Measurements from ENCODE around the gene ACP4.
"Not testable (repeated sequence)": the region's sequence is repeated elsewhere in the genome, so short reads cannot be mapped to it uniquely, and the experiment has no call there.

ACP4 gene

DNA sequence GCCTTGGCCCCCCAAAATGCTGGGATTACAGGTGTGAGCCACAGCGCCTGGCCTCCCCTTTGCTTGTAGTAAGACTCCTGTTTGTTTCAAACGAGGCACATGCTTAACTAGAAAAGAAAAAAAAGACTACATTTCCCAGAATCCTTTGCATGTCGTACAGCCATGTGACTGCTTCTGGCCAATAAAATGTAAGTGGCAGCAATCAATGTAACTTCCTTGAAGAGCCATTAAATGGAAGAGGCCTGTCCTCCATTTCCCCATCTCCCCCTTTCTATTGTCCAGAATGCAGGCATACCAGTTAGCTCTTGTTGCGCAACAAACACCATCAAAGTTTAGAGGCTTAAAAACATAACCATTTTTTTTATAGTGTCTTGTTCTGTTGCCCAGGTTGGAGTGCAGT is 30.3 kb upstream of the ACP4 start:
- no peaks in the 10 kb centered on the region for H3F3A ChIP-seq (ENCODE audit: insufficient read depth, low read length)
- no peak overlapping the region for H3K4me2 ChIP-seq (ENCODE audit: low read length)
- no peaks in the 10 kb centered on the region for H3K4me1 ChIP-seq (ENCODE audit: insufficient read depth, low read length, severe bottlenecking)
- no peaks in the 10 kb centered on the region for H4K20me1 ChIP-seq (ENCODE audit: insufficient read depth, low read length)
- no peaks in the 10 kb centered on the region for H3K9me2 ChIP-seq (ENCODE audit: low read depth, low read length)
- TF ChIP-seq, protein P1, sequence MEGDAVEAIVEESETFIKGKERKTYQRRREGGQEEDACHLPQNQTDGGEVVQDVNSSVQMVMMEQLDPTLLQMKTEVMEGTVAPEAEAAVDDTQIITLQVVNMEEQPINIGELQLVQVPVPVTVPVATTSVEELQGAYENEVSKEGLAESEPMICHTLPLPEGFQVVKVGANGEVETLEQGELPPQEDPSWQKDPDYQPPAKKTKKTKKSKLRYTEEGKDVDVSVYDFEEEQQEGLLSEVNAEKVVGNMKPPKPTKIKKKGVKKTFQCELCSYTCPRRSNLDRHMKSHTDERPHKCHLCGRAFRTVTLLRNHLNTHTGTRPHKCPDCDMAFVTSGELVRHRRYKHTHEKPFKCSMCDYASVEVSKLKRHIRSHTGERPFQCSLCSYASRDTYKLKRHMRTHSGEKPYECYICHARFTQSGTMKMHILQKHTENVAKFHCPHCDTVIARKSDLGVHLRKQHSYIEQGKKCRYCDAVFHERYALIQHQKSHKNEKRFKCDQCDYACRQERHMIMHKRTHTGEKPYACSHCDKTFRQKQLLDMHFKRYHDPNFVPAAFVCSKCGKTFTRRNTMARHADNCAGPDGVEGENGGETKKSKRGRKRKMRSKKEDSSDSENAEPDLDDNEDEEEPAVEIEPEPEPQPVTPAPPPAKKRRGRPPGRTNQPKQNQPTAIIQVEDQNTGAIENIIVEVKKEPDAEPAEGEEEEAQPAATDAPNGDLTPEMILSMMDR (IDR thresholded peaks at IDR 0.05; ENCODE audit: low read length): no peak
- TF ChIP-seq EZH2 (IDR thresholded peaks at IDR 0.05; ENCODE audit: borderline replicate concordance, low read length): no peak
- H3K27me3 ChIP-seq (ENCODE audit: insufficient read depth, low read length): no peaks in the 10 kb centered on the region
- no peak overlapping the region for H3K4me3 ChIP-seq (ENCODE audit: low read depth, low read length, poor library complexity, severe bottlenecking)
- no peaks in the 10 kb centered on the region for H3K79me2 ChIP-seq (ENCODE audit: insufficient read depth, low read length)
- H3K9me3 ChIP-seq (ENCODE audit: low read length): no peaks in the 10 kb centered on the region
- H3K9ac ChIP-seq (ENCODE audit: low read length): no peak overlapping the region
- no peak overlapping the region for H3K27ac ChIP-seq (ENCODE audit: low read depth, low read length, poor library complexity, severe bottlenecking)
- no peaks in the 10 kb centered on the region for H3K36me3 ChIP-seq (ENCODE audit: insufficient read depth, low read length)
- no peak overlapping the region for H2AFZ ChIP-seq (ENCODE audit: low read length)

DNA sequence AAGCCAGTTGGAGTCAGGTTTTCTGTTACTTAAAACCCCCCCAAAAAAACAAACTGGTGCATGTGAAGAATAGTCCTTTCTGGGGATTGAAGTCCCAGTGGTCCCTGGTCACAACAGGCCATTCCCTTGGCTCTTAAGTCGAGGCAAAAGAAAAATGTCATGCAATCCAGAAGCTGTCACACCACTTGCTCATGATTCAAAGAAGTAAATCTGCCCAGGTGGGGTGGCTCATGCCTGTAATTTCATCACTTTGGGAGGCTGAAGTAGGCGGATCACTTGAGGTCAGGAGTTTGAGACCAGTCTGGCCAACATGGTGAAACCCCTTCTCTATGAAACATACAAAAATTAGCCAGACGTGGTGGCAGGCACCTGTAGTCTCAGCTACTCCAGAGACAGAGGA is 28.7 kb upstream of the ACP4 start:
- H3K4me3 ChIP-seq (ENCODE audit: low read depth, low read length, poor library complexity, severe bottlenecking); H3K36me3 ChIP-seq (ENCODE audit: insufficient read depth, low read length); H3K27me3 ChIP-seq (ENCODE audit: insufficient read depth, low read length); H4K20me1 ChIP-seq (ENCODE audit: insufficient read depth, low read length); H3K9me2 ChIP-seq (ENCODE audit: low read depth, low read length); H3K27ac ChIP-seq (ENCODE audit: low read depth, low read length, poor library complexity, severe bottlenecking); H3K9me3 ChIP-seq (ENCODE audit: low read length); H2AFZ ChIP-seq (ENCODE audit: low read length); H3K9ac ChIP-seq (ENCODE audit: low read length); H3K4me2 ChIP-seq (ENCODE audit: low read length); H3K79me2 ChIP-seq (ENCODE audit: insufficient read depth, low read length); H3F3A ChIP-seq (ENCODE audit: insufficient read depth, low read length); H3K4me1 ChIP-seq (ENCODE audit: insufficient read depth, low read length, severe bottlenecking): not testable (repeated sequence)

DNA sequence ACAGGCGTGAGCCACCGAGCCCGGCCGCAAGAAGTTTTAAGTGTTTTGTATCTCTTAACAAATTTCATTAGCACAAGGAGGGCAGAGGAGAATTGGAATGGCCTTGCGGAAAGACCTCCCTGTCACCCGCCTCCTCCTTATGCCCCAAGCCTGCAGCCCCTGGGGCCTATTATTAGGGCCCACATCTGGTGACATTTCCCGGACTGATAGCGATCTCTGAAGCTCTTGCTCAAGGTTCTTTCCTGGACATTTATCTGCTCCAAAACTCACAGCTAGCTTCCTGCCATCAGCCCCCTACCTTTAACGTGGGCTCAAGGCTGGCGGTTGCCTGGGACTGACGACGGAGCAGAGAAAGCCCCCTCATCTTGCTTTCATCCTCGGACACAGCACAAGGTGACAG is 26.7 kb upstream of the ACP4 start:
- not testable (repeated sequence) for H3K27me3 ChIP-seq (ENCODE audit: insufficient read depth, low read length); H3K4me2 ChIP-seq (ENCODE audit: low read length); H3K9me3 ChIP-seq (ENCODE audit: low read length); H3K36me3 ChIP-seq (ENCODE audit: insufficient read depth, low read length); H3F3A ChIP-seq (ENCODE audit: insufficient read depth, low read length); H4K20me1 ChIP-seq (ENCODE audit: insufficient read depth, low read length); H3K9me2 ChIP-seq (ENCODE audit: low read depth, low read length); H3K4me3 ChIP-seq (ENCODE audit: low read depth, low read length, poor library complexity, severe bottlenecking); H3K27ac ChIP-seq (ENCODE audit: low read depth, low read length, poor library complexity, severe bottlenecking); H3K4me1 ChIP-seq (ENCODE audit: insufficient read depth, low read length, severe bottlenecking); H3K79me2 ChIP-seq (ENCODE audit: insufficient read depth, low read length); H3K9ac ChIP-seq (ENCODE audit: low read length); H2AFZ ChIP-seq (ENCODE audit: low read length)

DNA sequence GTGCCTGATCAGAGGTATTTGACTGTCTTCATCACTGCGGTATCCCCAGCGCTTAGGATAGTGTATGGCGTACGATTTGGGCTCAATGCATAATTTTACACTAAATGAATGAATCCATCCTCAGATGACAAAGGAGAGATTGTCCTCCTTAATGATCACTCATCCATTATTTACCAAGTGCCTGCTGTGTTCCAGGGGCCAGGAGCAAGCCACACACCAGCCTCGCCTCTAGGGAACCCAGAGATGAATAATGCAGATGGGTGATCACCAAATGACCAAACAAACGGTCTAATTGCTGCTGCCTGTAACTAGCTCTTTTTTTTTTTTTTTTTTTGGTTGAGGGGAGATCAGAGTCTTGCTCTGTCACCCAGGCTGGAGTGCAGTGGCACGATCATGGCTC is 25.8 kb upstream of the ACP4 start:
- Histone ChIP-seq H3F3A (ENCODE audit: insufficient read depth, low read length) (no peaks in the 10 kb centered on the region), H3K9me3 (ENCODE audit: low read length) (no peaks in the 10 kb centered on the region), H3K27me3 (ENCODE audit: insufficient read depth, low read length) (no peaks in the 10 kb centered on the region), H3K27ac (ENCODE audit: low read depth, low read length, poor library complexity, severe bottlenecking) (no peak overlapping the region), H3K4me3 (ENCODE audit: low read depth, low read length, poor library complexity, severe bottlenecking) (no peak overlapping the region), H3K9me2 (ENCODE audit: low read depth, low read length) (no peaks in the 10 kb centered on the region), H3K36me3 (ENCODE audit: insufficient read depth, low read length) (no peaks in the 10 kb centered on the region), H3K79me2 (ENCODE audit: insufficient read depth, low read length) (no peaks in the 10 kb centered on the region), H3K9ac (ENCODE audit: low read length) (no peak overlapping the region), H2AFZ (ENCODE audit: low read length) (no peak overlapping the region), H3K4me2 (ENCODE audit: low read length) (no peak overlapping the region), H4K20me1 (ENCODE audit: insufficient read depth, low read length) (no peaks in the 10 kb centered on the region), H3K4me1 (ENCODE audit: insufficient read depth, low read length, severe bottlenecking) (no peaks in the 10 kb centered on the region)
- TF ChIP-seq, protein P1 (IDR thresholded peaks at IDR 0.05; ENCODE audit: low read length): no peak
- TF ChIP-seq EZH2 (IDR thresholded peaks at IDR 0.05; ENCODE audit: borderline replicate concordance, low read length): no peak

DNA sequence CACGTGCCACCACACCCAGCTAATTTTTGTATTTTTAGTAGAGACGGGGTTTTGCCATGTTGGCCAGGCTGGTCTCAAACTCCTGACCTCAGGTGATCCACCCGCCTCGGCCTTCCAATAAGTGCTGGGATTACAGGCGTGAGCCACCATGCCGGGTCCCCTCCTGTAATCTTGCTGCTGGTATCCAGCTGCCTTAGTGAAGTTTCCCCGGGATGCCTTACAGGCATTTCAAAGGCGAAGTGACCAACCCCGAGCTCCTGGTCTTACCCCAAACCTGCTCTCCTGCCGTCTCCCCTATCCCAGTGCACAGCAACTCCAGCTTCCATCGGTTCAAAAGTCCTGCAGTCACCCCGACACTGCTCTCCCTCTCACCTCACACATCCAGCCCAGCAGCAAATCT is 23.5 kb upstream of the ACP4 start:
- H3K27ac ChIP-seq (ENCODE audit: low read depth, low read length, poor library complexity, severe bottlenecking); H3K27me3 ChIP-seq (ENCODE audit: insufficient read depth, low read length); H2AFZ ChIP-seq (ENCODE audit: low read length); H3K9ac ChIP-seq (ENCODE audit: low read length); H3K9me2 ChIP-seq (ENCODE audit: low read depth, low read length); H3K4me2 ChIP-seq (ENCODE audit: low read length); H3K79me2 ChIP-seq (ENCODE audit: insufficient read depth, low read length); H4K20me1 ChIP-seq (ENCODE audit: insufficient read depth, low read length); H3F3A ChIP-seq (ENCODE audit: insufficient read depth, low read length); H3K4me1 ChIP-seq (ENCODE audit: insufficient read depth, low read length, severe bottlenecking); H3K9me3 ChIP-seq (ENCODE audit: low read length); H3K36me3 ChIP-seq (ENCODE audit: insufficient read depth, low read length); H3K4me3 ChIP-seq (ENCODE audit: low read depth, low read length, poor library complexity, severe bottlenecking): not testable (repeated sequence)

DNA sequence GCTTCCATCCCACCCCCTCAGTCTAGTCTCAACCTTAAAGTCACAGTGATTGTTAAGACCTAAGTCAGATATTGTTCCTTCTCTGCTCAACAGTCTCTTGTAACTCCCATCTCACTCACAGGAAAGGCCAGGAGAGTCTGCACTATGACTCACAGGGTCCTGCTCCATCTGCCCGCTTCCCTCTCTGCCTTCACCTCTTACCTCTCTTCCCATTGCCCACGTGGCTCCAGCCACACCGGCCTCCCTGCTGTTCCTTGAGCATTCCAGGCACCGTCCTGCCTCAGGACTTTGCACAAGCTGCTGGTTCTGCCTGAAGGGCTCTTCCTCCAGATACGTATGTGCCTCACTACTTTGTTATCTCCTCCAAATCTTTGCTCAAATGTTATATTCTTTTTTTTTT is 23.0 kb upstream of the ACP4 start:
- H3K4me2 ChIP-seq (ENCODE audit: low read length); H3K9me3 ChIP-seq (ENCODE audit: low read length); H3K27ac ChIP-seq (ENCODE audit: low read depth, low read length, poor library complexity, severe bottlenecking); H3K9ac ChIP-seq (ENCODE audit: low read length); H3F3A ChIP-seq (ENCODE audit: insufficient read depth, low read length); H3K27me3 ChIP-seq (ENCODE audit: insufficient read depth, low read length); H4K20me1 ChIP-seq (ENCODE audit: insufficient read depth, low read length); H2AFZ ChIP-seq (ENCODE audit: low read length); H3K9me2 ChIP-seq (ENCODE audit: low read depth, low read length); H3K79me2 ChIP-seq (ENCODE audit: insufficient read depth, low read length); H3K4me1 ChIP-seq (ENCODE audit: insufficient read depth, low read length, severe bottlenecking); H3K36me3 ChIP-seq (ENCODE audit: insufficient read depth, low read length); H3K4me3 ChIP-seq (ENCODE audit: low read depth, low read length, poor library complexity, severe bottlenecking): not testable (repeated sequence)

Measured in OCI-LY1 (cell line).